HG03342 (cell line): ENCODE data around the gene MEIS1.

Experiments
- ATAC-seq: cut with Tn5 transposase; IDR thresholded peaks from one replicate; pipeline ENCODE4 v1.9.1; 2021; ENCODE audit warnings: mild to moderate bottlenecking, moderate library complexity; ENCODE audit not compliant: unreplicated experiment

MEIS1 gene

DNA sequence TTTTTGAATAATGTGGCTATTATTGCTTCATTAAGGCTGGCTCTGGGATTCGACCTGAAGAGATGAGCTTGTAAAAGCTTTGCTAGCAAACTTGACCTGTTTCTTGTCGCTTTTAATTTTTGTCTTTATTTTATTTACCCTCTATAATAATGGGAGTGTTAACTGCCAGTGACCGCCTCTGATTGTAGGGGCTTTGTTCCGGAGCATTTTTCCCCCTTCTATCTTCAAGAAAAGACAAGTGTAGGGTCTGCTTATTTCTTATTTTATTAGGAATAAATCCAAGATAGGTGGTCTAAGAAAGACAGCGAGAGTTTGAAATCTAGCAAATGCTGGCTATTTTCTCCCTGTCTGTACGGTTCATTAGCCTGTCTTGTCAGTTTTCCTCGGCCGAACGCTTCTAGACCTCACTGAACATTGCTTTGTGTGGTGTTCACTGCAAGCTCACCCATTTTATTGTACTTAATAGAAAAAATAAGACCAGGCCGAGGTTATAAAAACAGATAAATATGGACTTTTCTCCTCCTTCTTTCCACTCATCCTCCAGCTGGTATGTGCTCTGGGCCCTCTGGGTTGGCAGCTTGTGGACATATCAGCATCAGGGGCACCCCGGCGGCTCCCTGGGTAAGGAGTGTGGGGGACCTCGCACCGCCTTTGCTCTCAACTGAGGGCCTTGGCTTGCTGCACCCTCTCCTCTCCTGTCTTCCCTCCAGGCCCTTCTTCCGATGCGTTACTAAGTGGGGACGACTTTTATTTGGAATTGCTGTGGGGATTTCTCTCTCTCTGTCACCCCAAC is 8.5 kb downstream of the MEIS1 start:
- no peak for ATAC-seq

DNA sequence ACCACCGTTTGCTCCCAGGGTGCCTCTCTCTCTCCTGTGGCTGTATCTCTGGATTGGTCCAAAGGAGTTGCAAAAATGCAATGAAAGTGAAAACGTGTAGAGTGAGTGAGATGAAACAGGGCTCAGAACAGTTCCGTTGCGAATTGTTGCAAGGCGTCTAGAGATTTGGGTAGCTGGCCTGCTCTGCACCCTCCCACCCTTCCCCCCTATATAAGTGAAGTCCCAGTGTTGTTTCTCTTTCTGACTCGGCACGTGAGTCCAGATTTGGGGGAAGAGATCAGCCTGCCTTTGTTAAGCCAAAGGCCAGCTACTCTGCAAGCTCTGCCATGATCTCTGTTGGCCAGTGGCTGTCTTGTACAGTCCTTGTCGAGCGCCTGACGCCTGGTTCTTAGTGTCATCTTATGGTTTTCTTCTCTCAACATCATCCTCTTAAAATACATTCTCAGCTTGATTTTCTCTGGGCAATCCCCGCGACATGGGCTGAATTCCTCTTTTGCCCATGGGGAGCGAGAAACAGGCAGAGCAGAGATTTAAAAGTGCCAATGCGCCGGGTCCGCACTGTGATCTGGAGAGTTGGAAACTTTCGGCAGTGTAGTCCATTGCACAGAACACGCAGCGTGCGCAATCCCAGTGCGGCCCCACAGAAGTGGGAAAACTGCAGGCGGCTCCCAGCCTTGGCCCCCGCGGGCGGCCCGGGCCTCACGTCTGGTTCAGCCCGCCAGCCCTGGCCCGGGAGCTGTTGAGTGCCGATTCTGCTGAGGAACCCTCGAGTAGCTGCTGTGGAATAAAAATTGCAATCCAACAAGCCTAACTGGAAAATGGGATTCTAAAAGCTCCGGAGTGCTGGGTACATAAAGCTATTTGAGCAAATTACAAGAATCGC is 9.3 kb downstream of the MEIS1 start:
- no peak for ATAC-seq

DNA sequence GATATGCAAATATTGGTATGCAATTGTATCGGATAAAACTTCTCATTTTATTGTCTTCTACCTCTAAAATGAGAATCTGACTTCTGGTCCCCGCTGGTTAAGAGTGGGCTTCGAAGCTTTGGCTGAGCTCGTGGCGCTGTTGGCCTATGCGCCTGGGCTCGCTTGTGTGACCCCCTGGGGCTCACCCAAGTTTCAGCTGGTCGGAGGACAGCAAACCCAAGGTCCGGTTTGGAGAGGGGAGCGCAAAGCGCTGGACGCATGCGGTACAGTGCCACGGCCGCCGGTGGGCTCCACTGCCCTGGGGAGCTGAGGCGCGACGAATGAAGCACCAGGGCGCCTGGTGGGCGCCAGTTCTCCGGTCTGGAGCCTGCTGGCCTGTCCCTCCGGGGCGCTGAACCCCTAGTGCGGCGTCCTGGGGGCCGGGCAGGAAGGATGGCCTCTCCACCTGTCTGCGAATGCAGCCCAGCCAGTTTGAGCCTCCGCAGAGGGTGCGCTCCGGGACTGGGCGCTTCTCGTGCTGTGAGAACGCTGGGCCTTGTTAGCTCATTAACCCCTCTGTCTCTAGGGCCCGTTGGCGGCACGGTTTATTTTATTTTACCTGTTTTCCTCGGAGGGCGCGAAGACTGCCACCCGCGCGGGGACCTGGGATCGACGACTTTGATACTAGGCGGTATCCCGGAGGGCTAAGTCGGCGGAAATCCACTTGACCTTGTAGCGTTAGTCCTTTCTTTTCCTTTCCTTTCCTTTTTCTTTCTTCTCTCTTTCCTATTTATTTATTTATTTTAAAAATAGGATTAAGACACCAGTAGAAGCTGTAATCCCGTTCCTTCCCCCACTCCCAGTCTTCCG is 10.4 kb downstream of the MEIS1 start:
- no peak for ATAC-seq

DNA sequence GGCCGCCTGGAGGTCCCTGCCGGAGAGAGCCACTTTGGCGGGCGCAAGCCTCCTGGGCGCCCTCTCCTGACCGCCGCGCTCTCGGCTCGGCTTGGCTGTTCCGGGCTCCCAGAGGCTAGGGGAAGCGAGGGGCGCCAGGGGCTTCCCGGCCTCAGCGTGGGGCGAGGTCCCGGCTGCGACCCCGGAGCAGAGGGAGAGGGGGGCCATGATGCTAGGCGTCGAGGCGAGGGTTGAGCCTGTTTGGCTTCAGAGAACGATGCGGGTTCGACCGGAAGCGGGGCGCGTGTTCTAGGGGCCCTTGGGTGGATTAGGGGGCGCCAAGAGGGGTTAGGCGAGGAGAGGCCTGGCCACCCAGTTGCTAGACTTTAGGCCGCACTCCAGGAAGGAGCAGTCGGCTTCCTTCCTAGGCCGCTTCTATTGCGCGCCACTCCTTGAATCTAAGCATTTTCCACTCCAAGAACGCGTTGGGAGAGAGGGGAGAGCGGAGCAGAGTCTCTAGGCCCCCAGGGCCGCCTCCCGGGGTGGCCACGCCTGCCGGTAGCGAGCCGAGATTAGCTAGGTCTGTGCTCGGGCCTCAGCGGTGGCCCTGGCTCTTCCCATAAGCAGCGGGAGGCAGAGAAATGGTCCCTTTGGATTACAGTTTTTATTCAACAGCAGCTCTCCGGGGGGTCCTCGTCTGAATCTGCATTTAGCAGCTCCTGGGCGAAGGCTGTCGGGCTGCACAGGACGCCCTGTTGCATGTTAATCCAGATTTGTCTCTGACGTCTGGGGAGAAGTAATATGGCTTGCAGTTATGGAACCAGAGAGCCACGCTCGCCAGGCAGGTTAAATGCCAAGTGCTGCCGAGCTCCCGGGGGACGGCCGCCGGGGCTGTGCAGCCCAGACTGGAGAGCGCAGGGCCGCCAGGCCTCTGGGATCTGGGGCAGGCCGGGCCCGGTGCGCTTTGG is 11.3 kb downstream of the MEIS1 start:
- no peak for ATAC-seq

DNA sequence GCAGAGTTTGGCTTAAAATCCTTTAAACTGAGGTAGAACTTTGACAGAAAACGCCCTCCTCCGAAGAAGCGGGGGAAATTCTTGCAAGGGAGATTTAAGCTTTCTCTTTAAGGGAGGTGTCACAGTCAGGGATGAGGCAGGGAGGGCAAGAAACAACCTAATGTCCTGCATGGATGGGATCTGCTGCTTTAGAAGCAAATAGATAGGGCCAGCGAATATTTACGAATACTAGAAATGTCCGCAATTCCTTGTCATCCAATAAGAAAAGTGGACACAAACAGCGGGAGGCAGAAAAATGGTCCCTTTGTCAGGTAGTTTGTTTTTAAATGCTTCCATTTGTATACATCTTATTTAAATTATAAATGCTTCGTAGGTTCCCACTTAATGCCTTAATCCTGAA is 12.0 kb downstream of the MEIS1 start:
- ATAC-seq, result no peak

DNA sequence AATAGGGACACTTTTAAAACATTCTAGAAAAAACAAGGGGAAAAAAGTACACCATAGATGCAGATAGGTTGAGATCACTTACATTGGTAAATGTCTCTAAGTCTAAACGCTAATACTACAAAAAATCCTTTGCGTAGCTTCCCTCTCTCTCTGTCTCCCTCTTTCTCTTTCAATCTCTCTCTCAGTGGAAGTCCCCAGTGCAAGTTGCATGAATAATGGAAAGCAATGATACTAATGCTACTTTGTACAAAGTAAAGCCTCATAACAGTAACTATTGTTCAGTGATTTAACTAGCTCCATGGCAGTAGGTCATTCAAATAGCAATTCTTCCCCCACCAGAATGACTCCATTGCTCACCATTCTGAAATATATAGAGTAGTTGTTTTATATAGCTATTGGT is 12.8 kb downstream of the MEIS1 start:
- no peak for ATAC-seq

DNA sequence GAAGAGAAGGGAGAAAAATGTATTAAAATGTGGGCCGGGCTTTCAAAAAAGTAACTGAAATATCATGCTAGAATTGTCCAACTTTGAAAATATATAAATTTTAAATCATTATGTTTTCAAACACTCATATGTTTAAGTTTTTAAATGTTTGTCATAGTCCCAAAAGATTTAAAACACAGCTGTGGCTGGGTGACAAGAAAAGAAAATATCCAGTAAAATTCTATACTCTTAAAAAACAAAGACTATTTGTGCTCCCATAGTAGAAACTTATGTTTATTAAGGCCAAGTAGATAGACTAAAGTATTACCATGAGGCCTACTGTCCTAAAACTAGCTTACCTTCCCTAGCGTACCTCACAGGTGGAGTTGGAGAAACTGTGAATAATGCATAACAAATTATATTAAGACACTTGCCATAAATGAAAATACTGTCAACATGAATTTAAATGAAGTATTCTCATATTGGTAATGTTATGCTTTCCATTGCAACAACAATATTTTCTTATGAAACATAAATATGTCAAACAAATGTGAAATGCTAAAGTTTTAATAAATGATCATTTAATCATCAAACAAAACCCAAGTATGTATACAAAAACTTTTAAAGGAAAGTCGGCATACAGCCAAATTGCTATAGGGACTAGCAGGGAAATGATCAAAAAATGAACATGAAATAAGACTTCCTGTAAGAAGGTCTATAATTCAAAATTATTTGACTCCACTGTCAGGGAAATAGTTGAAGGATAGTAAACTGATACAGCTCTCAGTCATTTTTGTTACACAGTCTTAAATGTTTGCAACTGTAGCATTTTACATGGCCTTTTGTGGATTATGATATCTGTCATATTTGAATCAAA is 13.4 kb downstream of the MEIS1 start:
- no peak for ATAC-seq

DNA sequence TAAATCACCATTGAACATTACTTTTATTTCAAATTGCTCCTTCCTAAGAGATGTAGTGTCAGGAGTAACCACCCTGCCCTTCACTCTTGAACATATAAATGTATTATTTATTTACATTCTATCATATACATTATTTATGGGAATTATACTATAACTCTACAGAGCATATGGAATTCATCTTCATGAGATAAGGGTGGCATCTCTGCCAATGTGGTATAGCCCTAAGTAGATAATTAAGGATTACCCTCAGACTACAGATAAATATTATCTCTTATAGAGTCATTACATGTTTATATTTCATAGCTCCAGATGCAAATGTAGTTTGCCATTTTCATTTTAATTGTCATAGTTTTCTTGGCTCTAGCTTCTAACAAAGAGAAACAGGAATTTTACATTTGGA is 17.3 kb downstream of the MEIS1 start:
- no peak for ATAC-seq

DNA sequence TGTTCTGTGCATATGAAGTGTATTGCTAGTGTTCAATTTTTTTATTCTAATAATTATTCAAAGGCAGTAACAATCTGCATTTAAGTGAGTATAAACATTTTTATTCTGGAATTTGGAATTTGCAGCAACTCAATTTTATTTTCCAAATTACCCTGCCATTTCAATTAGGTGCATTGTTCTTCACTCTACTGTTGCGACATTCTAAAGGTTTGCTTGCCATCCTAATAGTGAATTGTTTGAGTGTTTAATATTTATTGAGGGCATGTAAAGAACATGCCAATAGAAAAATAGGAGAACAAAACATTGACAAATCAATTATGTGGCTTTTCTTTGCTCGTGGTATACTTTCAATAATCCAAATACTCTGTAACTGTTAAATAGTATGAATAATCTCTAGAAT is 18.0 kb downstream of the MEIS1 start:
- ATAC-seq, result no peak

DNA sequence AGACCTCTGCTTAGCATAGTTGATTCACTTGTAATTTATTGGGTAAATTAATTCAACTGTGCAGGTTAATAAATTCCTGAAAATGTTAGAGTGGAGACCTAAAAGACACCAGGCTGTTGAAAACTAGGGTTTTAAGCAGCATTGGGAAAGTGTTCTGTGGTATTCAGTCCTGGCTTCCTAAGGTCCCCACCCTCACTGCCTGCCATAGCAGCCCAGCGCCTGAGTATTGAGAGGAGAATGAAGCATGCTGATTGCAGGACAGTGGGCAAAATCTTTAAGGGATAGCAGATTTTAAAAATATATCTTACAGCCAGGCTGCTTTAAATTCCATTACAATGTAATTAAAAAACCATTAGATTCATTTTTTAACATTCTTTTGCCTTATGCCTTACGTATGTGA is 20.6 kb downstream of the MEIS1 start:
- ATAC-seq, result no peak

DNA sequence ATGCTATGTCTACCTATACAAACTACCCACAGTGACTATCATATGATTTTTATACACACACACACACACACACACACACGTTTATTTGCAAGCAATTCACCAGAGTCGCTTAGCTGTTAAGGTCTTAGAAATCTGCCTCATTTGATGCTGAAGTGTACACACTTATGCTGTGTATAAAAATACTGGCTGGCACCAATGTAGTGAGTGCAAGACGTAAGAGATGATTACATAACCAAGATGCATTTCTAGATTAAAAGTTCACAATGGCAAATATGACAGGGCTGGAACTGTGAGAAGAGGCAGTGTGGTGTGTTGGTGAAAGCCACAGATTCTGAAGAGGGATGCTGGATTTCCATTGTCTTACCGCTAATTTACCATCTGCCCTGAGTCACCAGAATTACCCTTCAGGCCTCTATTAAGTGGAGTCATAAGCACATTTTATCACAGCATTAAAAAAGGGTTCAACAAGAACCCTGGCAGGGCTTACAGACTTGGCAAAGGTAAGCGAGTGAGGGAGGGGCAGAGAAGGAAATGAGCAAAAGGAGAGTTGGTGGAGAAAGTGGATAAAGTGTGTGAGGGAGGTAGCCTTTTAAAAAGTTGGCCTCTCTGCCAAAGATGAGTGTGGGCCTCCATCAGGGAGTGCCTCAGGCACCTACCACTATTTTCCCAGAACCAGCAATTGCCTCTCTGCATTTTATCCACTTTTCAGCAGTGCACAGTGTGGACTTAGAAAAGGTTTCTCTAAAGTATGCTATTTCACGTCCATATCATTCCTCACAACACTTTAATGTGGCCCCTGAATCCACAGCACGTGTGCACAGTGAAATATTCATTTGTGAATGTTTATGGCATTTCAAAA is 21.5 kb downstream of the MEIS1 start:
- no peak for ATAC-seq

DNA sequence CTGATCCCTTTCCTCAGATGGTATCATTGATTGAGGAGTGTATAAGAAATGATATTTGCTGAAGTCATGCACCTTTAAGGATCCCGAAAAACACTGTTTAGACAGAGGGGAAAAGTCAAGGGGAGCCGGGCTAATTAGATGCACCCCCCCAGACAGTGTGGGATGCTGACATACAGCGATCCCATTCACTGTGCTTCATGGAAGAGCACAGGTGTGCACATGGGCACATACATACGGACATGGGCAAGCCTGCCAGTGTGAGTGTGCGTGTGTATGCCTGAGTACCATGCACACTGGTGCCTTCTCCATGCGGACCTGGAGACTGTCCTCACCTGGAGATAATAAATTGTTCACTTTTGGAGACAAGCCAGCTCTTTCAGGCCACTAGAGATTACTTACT is 22.6 kb downstream of the MEIS1 start:
- ATAC-seq, result no peak

DNA sequence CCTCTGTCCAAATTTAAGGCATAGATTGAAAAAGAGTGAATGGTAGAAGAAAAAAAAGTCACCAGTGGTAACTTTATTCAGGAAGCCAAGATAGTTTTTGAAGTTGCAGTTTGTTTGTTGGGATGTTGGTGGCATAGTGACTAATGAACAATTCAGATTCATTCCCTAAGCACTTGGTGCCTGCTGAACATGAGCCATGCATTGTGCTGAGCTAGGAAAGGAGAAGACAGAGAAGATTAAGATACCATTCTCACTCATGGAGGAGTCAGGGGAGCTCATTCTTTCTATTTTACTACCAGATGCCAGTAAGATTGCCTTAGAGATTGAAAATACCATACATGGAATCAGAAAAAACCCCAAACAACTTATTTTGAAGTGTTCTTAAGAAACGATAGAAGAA is 25.1 kb downstream of the MEIS1 start:
- no peak for ATAC-seq

DNA sequence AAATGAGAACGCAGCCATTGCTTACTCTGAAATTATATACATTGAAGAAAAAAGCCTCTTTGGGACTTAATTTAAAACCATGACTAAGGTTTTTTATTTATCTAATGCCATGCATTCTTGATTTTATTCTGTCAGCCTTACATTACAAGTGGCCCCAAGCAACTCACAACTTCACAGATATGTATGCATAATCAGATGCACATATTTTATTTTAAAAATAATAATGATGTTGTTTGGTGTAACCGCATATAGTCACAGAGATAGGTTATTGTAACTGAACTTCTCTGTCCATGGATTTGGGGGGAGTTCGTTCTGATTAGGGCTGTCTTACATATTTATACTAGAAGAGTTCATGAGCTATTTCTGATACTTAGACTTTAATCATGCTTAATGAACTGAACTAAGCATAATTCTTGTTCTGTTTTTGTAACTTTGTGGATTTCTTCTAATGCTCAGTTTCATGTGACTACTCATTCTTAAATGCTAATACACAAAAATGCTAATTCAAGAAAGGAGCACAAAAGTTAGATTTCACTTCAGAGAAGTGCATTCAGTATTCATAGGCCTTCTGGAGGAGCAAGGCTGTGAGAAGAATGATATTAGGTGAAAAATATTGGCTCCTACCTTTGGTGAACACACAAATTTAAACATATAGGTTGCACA is 26.2 kb downstream of the MEIS1 start:
- ATAC-seq, result no peak

DNA sequence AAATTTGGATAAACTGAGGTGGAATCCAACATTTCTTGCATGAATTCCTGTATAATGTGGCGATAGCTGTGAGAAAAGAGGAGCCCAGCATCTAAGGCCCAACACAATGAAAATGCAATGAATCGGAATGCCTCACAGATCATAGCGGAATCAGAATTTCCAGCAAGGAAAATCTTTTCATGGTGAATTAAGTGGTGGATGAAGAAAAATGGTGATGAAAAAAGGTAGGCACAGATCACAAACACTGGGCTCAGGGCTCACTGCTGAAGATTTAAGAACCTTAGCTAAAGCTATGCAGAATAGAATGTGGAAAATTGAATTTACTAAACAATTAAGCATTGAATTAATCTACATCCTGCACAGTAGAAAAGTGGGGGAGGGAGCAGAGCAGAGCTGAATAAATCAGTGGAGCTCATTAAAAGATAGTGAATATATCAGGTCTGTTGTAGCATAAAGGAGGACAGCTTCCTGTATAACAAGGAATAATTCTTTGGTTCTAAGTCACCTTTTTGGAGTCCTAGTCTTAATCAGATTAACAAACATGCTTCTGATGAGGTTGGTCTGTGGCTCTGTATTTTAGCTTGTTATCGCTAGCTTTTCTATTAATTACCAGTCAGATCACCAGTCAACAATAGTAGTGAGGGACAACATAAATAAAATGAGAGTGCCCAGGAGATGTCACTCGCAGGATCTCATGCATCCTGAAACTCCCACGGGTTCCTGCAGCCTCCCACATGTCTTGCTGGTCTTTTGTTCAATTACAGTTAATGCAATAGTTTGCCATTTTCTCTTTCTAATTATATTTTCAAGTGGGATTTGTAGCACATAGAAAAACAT is 27.0 kb downstream of the MEIS1 start:
- ATAC-seq, result no peak

DNA sequence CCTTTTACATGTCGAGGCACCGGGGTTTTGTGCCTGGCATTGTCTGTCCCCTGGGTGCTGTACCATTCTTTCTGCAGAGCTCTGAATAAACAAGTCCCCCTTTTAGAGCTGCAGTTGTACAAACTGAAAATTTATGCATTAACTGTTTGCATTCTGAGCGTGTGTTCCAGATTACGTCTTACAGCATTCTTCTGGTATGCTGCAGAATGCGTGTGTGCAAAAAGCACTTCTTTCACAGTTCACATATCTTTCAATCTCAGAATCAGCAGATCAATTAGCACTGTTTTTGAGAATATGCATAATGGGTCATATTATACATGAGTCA is 27.5 kb downstream of the MEIS1 start:
- no peak for ATAC-seq

DNA sequence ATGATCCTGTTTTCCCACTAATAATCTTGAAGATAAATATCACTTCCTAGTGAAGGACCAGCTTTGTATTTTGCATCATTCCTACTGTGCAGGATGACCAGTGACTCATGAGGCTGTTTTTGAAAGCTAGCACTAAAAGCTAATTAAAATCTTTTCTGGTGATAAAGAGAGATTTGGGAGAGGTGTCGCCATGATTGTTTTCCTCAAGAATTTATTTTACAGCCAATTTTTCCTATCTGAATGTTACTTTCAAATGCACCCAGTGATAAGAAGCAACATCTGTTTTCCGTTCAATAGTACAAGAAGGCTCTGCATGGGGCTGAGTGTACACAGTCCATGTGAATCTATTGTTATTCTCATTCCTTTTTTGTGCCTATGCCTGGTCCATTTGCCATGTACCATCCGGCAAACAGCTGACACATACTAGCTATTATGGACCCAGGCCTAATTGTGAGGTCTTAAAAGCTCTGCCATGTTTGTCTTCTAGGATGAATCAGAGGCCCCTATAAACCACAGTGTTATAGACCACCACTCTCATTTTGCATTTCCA is 28.4 kb downstream of the MEIS1 start:
- no peak for ATAC-seq
